ENCODE results near the gene SBK2. TPM values are rescaled to one million over a fixed set of nuclear protein-coding genes. Genes with fewer than 3 reads are reported as not detected.
A peak's percentile ranks its signal among the peaks of the same experiment; 100 is the strongest.

Gene SBK2
- total RNA-seq, 1 donor from 2014 or later = 0.75 TPM

GRCh38 chr19:55525289-55526101 lies 11.4 kb downstream of the SBK2 start:
- Mint-ChIP-seq H3K27me3 (peaks cover 8% of the 10 kb centered on the region), H3K36me3 (no peaks in the 10 kb centered on the region), H3K4me1 (ENCODE audit: unreplicated experiment) (peaks cover 5% of the 10 kb centered on the region), H3K4me3 (no peak overlapping the region), H3K9me3 (no peaks in the 10 kb centered on the region), H3K27ac (no peak overlapping the region)
- DNase-seq (ENCODE audit: extremely low spot score, unreplicated experiment) = no peak
- no peak for TF ChIP-seq CTCF (conservative IDR thresholded peaks at IDR 0.05)

DNA sequence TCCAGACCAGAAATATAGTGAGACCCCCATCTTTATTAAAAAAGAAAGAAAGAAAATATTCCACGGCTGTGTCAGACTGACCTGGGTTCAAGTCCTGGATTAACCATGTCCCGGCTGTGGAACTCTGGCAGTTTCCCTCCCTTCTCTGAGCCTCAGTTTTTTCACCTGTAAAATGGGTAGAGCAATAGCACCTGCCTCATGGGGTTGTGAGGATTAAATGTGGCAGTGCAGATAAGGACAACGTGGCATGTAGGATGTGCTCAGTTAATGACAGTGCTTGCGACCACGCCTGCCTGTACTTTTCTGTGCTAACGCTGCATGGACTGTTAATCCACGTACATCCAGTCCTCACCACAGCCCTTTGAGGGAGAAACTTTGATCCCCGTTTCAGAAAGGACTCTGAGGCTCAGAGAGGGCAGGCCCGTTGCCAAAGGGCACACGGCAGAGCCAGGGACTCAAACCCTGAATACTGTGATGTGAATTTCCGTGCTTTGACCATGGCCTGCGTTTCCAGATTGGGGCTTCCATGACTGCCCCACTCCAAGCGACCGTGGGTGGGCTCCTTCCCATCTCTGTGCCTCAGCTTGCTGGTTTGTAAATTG lies 16.1 kb downstream of the SBK2 start:
- Mint-ChIP-seq H3K27me3 (peaks cover 8% of the 10 kb centered on the region), H3K4me1 (ENCODE audit: unreplicated experiment) (peaks cover 5% of the 10 kb centered on the region), H3K9me3 (no peaks in the 10 kb centered on the region), H3K4me3 (no peak overlapping the region), H3K36me3 (no peaks in the 10 kb centered on the region), H3K27ac (no peak overlapping the region)
- DNase-seq (ENCODE audit: extremely low spot score, unreplicated experiment) = no peak
- no peak for TF ChIP-seq CTCF (conservative IDR thresholded peaks at IDR 0.05)

- no peaks in the 10 kb centered on the region for H3K9me3 Mint-ChIP-seq
These were observed 17.3 kb downstream of the SBK2 start for GRCh38 chr19:55519451-55520311.

GRCh38 chr19:55516878-55517620 lies 19.9 kb downstream of the SBK2 start:
- peaks cover 8% of the 10 kb centered on the region for H3K27me3 Mint-ChIP-seq
- peak overlapping the region; percentile 77 for H3K27ac Mint-ChIP-seq
- H3K36me3 Mint-ChIP-seq = no peaks in the 10 kb centered on the region
- peak; percentile 96 for DNase-seq (ENCODE audit: extremely low spot score, unreplicated experiment)
- H3K4me3 Mint-ChIP-seq = peak overlapping the region; percentile 86
- peak; percentile 82 for TF ChIP-seq CTCF (conservative IDR thresholded peaks at IDR 0.05)
- peaks cover 3% of the 10 kb centered on the region for H3K4me1 Mint-ChIP-seq (ENCODE audit: unreplicated experiment)
- no peaks in the 10 kb centered on the region for H3K9me3 Mint-ChIP-seq

More at GRCh38 chr19:55519451-55520311, 17.3 kb downstream of the SBK2 start:
- no peak overlapping the region for H3K4me3 Mint-ChIP-seq
- no peak overlapping the region for H3K27ac Mint-ChIP-seq
- TF ChIP-seq CTCF (conservative IDR thresholded peaks at IDR 0.05) = no peak
- peaks cover 5% of the 10 kb centered on the region for H3K4me1 Mint-ChIP-seq (ENCODE audit: unreplicated experiment)
- DNase-seq (ENCODE audit: extremely low spot score, unreplicated experiment) = no peak
- H3K27me3 Mint-ChIP-seq = peaks cover 4% of the 10 kb centered on the region
- no peaks in the 10 kb centered on the region for H3K36me3 Mint-ChIP-seq

- Mint-ChIP-seq H3K9me3 (no peaks in the 10 kb centered on the region), H3K27ac (no peak overlapping the region), H3K4me3 (no peak overlapping the region), H3K4me1 (ENCODE audit: unreplicated experiment) (no peaks in the 10 kb centered on the region), H3K36me3 (no peaks in the 10 kb centered on the region), H3K27me3 (peaks cover 29% of the 10 kb centered on the region)
- no peak for DNase-seq (ENCODE audit: extremely low spot score, unreplicated experiment)
- TF ChIP-seq CTCF (conservative IDR thresholded peaks at IDR 0.05) = no peak
These were observed 28.8 kb downstream of the SBK2 start for GRCh38 chr19:55508120-55508519.
